Parathyroid adenoma (tissue), 2 donors: ENCODE results near the gene CCDC85B.
"Not testable (repeated sequence)": the region's sequence is repeated elsewhere in the genome, so short reads cannot be mapped to it uniquely, and the experiment has no call there.

Source experiments
- H2AFZ ChIP-seq: fragments of 300-600 bp; sonication (generic); one replicate; pipeline ENCODE4 v1.7.0; 2017; ENCODE audit warnings: antibody characterized with exemption, mild to moderate bottlenecking
- H3K27ac ChIP-seq: fragments of 300-600 bp; sonication (generic); one replicate; pipeline ENCODE4 v1.7.0; 2017
- H3K27me3 ChIP-seq: fragments of 300-600 bp; sonication (generic); one replicate; pipeline ENCODE4 v1.7.0; 2017; ENCODE audit warnings: low read length; ENCODE audit not compliant: control insufficient read depth, insufficient read depth
- H3K36me3 ChIP-seq: fragments of 300-600 bp; sonication (generic); one replicate; pipeline ENCODE4 v1.7.0; 2017; ENCODE audit warnings: low read length; ENCODE audit not compliant: control insufficient read depth, insufficient read depth
- H3K4me1 ChIP-seq: fragments of 300-600 bp; sonication (generic); one replicate; pipeline ENCODE4 v1.7.0; 2017; ENCODE audit warnings: control low read depth
- H3K4me2 ChIP-seq: fragments of 300-600 bp; sonication (generic); one replicate; pipeline ENCODE4 v1.7.0; 2017; ENCODE audit warnings: low read length
- H3K4me3 ChIP-seq: fragments of 300-600 bp; sonication (generic); one replicate; pipeline ENCODE4 v1.7.0; 2017; ENCODE audit warnings: low read depth, low read length
- H3K79me2 ChIP-seq: fragments of 300-600 bp; sonication (generic); one replicate; pipeline ENCODE4 v1.7.0; 2017; ENCODE audit warnings: control low read depth
- H3K9ac ChIP-seq: fragments of 300-600 bp; sonication (generic); one replicate; pipeline ENCODE4 v1.7.0; 2017; ENCODE audit warnings: mild to moderate bottlenecking
- H3K9me3 ChIP-seq: fragments of 300-600 bp; sonication (generic); one replicate; pipeline ENCODE4 v1.7.0; 2017; ENCODE audit warnings: low read length; ENCODE audit not compliant: control insufficient read depth
- TF ChIP-seq, protein P1 (sequence below): fragments of 300-600 bp; sonication (generic); IDR thresholded peaks from one replicate; pipeline ENCODE4 v1.7.0; 2017; ENCODE audit warnings: antibody characterized with exemption, mild to moderate bottlenecking
- donor health status: primary hyperparathyroidism.

CCDC85B gene

DNA sequence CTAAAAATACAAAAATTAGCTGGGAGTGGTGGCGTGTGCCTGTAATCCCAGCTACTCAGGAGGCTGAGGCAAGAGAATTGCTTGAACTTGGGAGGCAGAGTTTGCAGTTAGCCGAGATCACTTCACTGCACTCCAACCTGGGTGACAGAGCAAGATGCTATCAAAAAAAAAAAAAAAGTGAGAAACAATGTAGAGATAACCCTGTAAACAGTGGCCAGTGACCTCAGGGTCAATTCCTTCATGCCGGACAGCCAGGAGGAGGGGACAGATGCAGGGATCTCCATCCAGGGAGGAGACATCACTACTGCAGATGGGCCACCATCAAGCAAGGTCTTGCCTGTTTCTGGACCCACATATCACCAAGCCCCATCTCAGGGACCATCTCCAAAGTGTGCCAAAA, 42.7 kb upstream of the CCDC85B start:
- no peak overlapping the region for H3K4me3 ChIP-seq
- no peak overlapping the region for H3K4me2 ChIP-seq
- no peaks in the 10 kb centered on the region for H3K9me3 ChIP-seq
- no peaks in the 10 kb centered on the region for H3K4me1 ChIP-seq
- no peak overlapping the region for H3K27ac ChIP-seq
- TF ChIP-seq, protein P1, sequence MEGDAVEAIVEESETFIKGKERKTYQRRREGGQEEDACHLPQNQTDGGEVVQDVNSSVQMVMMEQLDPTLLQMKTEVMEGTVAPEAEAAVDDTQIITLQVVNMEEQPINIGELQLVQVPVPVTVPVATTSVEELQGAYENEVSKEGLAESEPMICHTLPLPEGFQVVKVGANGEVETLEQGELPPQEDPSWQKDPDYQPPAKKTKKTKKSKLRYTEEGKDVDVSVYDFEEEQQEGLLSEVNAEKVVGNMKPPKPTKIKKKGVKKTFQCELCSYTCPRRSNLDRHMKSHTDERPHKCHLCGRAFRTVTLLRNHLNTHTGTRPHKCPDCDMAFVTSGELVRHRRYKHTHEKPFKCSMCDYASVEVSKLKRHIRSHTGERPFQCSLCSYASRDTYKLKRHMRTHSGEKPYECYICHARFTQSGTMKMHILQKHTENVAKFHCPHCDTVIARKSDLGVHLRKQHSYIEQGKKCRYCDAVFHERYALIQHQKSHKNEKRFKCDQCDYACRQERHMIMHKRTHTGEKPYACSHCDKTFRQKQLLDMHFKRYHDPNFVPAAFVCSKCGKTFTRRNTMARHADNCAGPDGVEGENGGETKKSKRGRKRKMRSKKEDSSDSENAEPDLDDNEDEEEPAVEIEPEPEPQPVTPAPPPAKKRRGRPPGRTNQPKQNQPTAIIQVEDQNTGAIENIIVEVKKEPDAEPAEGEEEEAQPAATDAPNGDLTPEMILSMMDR: no peak
- H2AFZ ChIP-seq: no peak overlapping the region
- no peak overlapping the region for H3K9ac ChIP-seq
- H3K36me3 ChIP-seq: no peaks in the 10 kb centered on the region
- H3K27me3 ChIP-seq: no peaks in the 10 kb centered on the region
- H3K79me2 ChIP-seq: no peaks in the 10 kb centered on the region

DNA sequence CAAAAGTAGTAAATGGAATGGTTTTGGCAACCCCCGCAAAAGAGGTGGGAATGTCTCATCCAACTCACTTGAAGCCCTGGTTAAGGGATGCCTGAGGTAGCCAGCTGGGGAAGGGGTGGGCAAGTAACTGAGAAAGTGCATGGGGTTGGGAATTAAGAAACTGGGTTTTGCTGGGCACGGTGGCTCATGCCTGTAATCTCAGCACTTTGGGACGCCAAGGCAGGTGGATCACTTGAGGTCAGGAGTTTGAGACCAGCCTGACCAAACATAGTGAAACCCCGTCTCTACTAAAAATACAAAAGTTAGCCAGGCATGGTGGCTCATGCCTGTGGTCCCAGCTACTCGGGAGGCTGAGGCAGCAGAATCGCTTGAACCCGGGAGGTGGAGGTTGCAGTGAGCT, 41.8 kb upstream of the CCDC85B start:
- H3K27me3 ChIP-seq, H3K79me2 ChIP-seq, H3K27ac ChIP-seq, H3K4me2 ChIP-seq, H3K9ac ChIP-seq, H3K9me3 ChIP-seq, H3K4me1 ChIP-seq, H3K36me3 ChIP-seq, H2AFZ ChIP-seq, H3K4me3 ChIP-seq: not testable (repeated sequence)

DNA sequence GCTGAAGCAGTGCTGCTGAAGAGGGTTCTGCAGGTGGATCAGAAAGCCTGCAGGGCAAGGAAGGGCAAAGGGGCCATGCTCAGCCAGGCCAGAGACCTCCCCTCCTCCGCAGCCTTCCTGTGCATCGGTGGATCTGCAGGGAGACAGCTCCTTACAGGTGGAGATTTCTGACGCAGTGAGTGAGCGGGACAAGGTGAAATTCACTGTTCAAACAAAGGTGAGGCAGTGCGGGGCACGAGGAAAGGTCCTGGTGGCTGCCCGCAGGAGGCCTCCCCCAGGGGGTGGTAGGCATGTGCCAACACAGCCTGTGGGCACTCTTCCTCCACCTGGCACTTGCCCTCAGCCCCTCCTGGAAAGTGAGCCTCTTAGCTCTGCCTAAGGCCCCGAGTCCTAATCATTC, 41.1 kb upstream of the CCDC85B start:
- TF ChIP-seq, protein P1: no peak
- Histone ChIP-seq H3K27ac (no peak overlapping the region), H3K4me3 (no peak overlapping the region), H3K9me3 (no peaks in the 10 kb centered on the region), H3K27me3 (no peaks in the 10 kb centered on the region), H3K4me1 (no peaks in the 10 kb centered on the region), H3K36me3 (no peaks in the 10 kb centered on the region), H2AFZ (no peak overlapping the region), H3K79me2 (no peaks in the 10 kb centered on the region), H3K9ac (no peak overlapping the region), H3K4me2 (no peak overlapping the region)

DNA sequence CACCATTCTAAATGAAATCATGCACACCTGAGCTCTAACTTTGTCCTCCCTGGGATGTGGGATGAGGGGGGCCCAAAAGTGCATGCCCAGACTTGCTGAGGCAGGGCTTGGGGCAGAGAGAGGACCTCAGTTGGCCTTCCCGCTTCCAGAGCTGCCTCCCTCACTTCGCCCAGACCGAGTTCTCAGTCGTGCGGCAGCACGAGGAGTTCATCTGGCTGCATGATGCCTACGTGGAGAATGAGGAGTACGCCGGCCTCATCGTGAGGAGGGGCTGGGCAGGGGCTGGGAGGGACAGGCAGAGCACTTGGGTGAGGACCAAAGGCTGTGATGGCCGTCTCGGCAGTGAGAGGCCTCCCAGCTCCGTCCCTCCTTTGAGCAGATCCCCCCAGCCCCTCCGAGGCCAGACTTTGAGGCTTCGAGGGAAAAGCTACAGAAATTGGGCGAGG, 40.7 kb upstream of the CCDC85B start:
- H3K4me3 ChIP-seq: no peak overlapping the region
- H3K27ac ChIP-seq: no peak overlapping the region
- TF ChIP-seq, protein P1: no peak
- H3K4me1 ChIP-seq: no peaks in the 10 kb centered on the region
- no peaks in the 10 kb centered on the region for H3K79me2 ChIP-seq
- no peak overlapping the region for H3K9ac ChIP-seq
- no peaks in the 10 kb centered on the region for H3K36me3 ChIP-seq
- no peaks in the 10 kb centered on the region for H3K9me3 ChIP-seq
- no peaks in the 10 kb centered on the region for H3K27me3 ChIP-seq
- H3K4me2 ChIP-seq: no peak overlapping the region
- H2AFZ ChIP-seq: no peak overlapping the region

DNA sequence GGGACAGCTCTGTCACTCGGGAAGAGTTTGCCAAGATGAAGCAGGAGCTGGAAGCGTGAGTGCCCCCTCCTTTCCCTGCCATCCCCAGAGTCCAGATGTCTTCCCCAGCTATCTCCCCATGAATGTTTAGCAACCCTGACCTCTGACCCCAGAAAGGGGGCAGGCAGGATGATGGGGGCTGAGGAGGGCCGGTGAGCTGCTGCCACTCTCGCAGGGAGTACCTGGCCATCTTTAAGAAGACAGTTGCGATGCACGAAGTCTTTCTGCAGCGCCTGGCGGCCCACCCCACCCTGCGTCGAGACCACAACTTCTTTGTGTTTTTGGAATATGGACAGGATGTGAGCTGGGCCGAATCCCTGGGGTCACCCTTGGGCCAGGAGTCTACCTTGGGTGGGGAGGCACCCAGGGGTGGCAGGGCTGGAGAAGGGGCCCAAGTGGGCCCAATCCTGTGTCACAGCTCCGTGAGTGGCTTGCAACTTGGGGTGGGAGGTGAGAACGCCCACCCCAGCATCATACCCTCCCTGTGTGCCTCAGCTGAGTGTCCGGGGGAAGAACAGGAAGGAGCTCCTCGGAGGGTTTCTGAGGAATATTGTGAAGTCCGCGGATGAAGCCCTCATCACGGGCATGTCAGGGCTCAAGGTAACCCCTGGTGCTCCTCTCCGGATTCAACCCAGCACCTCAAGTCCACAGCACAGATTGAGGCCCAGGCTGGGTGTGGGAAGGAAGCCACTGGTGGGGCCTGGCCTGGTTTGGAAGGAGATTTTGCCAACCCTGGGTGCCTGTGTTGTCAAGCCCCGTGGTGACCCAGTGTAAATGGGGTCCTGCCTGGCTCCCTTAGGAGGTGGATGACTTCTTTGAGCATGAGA, 40.0 kb upstream of the CCDC85B start:
- TF ChIP-seq, protein P1: no peak
- H3K4me2 ChIP-seq: no peak overlapping the region
- H3K4me1 ChIP-seq: no peaks in the 10 kb centered on the region
- H3K79me2 ChIP-seq: no peaks in the 10 kb centered on the region
- H3K9ac ChIP-seq: no peak overlapping the region
- H3K36me3 ChIP-seq: no peaks in the 10 kb centered on the region
- H2AFZ ChIP-seq: no peak overlapping the region
- H3K9me3 ChIP-seq: no peaks in the 10 kb centered on the region
- H3K27me3 ChIP-seq: no peaks in the 10 kb centered on the region
- no peak overlapping the region for H3K27ac ChIP-seq
- H3K4me3 ChIP-seq: no peak overlapping the region
